GM18526 (cell line): ENCODE data around the gene UGT2A1.

ENCODE experiments used
- POLR2A ChIP-seq: IDR thresholded peaks from 3 replicates; pipeline ENCODE4 v1.6.1; 2011; ENCODE audit not compliant: insufficient read length; ENCODE audit errors: extremely low read depth

UGT2A1 gene

GRCh38 chr4:69653147-69653546 lies at the start of gene UGT2A1:
UGT2A1 (minus strand) TSS chr4:69653247; CDS start chr4:69647644, 5,603 bp downstream.
- no peak for TF ChIP-seq POLR2A

GRCh38 chr4:69702201-69702600 lies 49.2 kb upstream of the UGT2A1 start:
- TF ChIP-seq POLR2A, result no peak

DNA sequence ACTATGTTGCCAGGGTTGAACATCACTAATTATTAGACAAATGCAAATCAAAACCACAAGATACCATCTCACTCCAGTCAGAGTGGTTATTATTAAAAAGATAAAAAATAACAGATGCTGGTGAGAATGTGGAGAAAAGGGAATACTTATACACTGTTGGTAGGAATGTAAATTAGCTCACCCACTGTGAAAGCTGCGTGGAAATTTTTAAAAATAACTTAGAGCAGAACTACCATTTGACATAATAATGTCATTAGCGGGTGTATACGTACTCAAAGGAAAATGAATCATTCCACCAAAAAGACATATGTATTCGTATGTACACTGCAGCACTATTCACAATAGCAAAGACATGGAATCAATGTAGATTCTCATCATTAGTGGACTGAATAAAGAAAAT lies 48.6 kb upstream of the UGT2A1 start:
- no peak for TF ChIP-seq POLR2A

- TF ChIP-seq POLR2A, result no peak
Observed at GRCh38 chr4:69697536-69698242, 44.6 kb upstream of the UGT2A1 start.

DNA sequence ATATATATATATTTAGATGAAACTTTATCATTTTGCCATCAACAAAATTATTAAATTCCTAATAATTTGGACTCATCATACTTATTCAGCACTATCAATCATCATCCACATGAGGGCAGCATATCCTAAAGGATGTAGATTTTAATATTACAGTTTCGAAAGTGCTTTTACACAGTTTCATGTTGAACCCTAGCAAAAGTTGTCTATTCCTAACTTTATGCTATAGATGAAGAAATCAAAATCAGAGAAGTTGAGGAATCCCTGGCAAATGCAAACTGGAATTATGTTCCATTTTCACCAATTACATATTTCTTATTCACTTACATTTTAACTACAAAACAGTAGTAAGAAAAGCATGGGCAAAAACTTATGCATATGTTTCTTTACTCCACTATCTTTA lies 36.6 kb upstream of the UGT2A1 start:
- TF ChIP-seq POLR2A, result no peak

- TF ChIP-seq POLR2A, result no peak
Observed at GRCh38 chr4:69684804-69685203, 31.8 kb upstream of the UGT2A1 start.

DNA sequence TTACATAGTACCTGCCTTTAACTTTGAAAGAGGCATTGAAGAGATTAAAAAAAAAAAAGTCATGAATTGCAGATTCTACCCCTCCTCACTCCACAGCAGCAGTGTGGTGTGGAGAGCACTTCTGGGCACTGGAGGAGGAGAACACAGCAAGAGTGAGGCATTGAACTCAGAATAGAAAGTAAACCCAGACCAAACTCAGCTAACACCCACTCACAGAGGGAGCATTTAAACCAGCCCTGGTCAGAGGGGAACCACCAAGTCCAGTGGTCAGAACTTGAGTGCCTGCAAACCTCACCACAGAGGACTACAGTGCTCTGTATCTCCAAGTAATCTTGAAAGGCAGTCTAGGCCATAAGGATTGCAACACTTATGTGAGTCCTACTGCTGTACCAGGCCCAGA lies 15.6 kb upstream of the UGT2A1 start:
- TF ChIP-seq POLR2A, result no peak

DNA sequence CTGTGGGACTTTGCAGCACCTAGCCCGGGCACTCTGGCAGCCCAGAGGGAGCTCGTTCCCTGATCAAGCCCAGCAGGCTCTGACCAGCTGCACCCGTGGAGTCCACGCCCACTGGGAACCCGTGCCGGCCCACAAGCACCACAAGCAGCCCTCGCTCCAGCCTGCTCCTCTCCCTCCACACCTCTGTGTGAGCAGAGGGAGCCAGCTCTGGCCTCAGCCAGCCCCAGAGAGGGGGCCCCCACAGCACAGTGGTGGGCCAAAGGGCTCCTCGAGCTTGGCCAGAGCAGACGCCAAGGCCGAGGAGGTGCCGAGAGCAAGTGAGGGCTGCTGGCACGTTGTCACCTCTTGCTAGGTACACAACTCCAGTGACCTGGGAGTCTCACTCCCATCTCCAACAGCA lies 5.1 kb upstream of the UGT2A1 start:
- no peak for TF ChIP-seq POLR2A

DNA sequence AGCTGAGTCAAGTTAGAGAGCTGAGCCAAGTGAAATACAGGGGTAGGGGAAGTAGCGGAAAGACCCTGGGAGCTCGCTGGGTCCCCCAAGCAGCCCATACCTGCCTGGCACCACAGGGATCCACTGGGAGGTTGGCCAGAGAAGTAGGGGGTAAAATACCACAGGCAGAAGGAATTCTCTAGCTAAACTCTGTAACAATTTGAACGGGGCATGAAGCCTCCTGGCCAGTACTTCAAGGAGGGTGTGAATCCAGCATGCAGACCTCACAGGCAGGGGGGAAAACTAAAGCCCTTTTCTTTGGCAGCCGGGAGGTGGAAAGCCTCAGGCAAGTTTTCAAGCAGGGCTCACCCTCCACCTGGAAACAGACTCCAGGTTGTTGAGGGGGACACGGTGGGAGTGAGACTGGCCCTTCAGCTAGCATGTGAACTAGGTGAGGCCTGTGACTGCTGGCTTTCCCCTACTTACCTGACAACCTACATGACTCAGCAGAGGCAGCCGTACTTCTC lies 3.7 kb upstream of the UGT2A1 start:
- TF ChIP-seq POLR2A, result no peak

- TF ChIP-seq POLR2A, result no peak
Observed at GRCh38 chr4:69650872-69651271, 2.2 kb downstream of the UGT2A1 start.

GRCh38 chr4:69649629-69650028 lies 3.4 kb downstream of the UGT2A1 start:
- TF ChIP-seq POLR2A, result no peak

GRCh38 chr4:69649207-69649606 lies 3.8 kb downstream of the UGT2A1 start:
- TF ChIP-seq POLR2A, result no peak

DNA sequence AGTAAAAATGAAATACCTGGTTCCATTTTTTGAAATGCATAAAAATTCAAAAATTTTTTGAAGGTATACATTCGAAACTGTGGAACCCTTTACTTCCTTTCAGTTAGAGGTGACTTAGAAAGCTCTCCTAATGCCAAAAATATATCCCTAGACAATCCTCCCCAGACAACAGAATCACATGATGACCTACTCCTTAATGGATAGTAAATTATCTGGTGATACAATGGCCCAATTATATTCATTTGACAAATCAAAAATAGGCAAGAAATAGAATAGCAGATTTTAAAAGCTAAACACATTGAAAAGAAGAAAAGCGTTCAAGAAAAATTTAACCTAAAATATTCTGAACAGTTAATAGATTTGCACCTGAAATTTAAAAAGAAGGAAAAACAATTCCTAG lies 10.1 kb downstream of the UGT2A1 start:
- no peak for TF ChIP-seq POLR2A

GRCh38 chr4:69640289-69640688 lies 12.8 kb downstream of the UGT2A1 start:
- TF ChIP-seq POLR2A, result no peak

DNA sequence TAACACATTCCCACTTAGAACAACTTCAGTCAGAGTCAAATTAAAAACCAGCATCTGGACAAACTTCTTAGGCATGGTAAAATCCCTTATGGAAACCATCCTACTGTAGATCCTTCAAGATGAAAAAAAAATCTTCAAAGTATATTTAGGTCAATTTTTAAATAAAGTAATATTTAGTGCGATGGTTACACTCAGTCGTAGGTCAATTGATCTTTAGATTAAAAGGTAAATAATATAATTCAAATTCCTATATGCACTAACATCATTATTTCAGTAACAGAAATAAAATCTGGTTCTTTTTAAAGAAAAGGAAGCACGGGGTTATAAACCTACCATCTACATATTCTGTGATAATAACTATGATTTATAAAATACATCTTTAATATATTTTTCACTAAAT lies 13.5 kb downstream of the UGT2A1 start, which contains the start of gene UGT2A2:
Gene UGT2A2, minus strand, starts transcription at position 101 of the 400 bp plus-strand sequence. Its CDS starts 2 bp downstream, at position 99.
- no peak for TF ChIP-seq POLR2A

GRCh38 chr4:69617083-69617694 lies 35.9 kb downstream of the UGT2A1 start:
- TF ChIP-seq POLR2A, result no peak
